COLO668 (cell line): ENCODE data around the gene FKTN.

Source experiments
- DNase-seq: peaks from one replicate; lab custom pipeline; 2025; ENCODE audit not compliant: unreplicated experiment; lab: John Stamatoyannopoulos, UW

Gene FKTN

DNA sequence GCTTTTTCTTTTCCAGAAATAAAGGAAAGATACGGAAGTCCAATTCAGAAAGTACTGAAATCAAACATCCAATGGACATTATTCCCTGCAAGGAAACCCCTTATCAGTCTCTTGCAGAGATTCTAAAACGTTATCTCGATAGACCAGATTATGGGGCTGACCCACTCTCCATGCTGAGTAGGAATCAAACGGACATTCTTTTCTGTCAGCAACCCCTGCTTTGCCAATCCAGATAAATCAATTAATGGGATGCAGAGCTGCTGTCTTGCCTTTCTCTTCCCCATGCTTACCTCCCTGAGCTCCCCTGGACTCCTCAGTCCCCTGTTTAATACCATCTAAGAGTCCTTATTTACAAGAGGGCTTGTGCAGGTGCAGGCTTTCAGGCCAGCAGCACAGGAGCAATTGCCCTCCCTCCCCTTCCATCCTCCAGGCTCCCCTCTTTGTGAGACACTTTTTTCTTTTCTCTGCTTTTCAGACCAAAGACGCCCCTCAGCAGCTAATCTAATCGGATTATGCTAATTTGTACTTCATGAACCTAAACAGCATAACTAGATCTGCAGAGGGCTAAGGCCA is 118.5 kb downstream of the FKTN start:
- no peak for DNase-seq

DNA sequence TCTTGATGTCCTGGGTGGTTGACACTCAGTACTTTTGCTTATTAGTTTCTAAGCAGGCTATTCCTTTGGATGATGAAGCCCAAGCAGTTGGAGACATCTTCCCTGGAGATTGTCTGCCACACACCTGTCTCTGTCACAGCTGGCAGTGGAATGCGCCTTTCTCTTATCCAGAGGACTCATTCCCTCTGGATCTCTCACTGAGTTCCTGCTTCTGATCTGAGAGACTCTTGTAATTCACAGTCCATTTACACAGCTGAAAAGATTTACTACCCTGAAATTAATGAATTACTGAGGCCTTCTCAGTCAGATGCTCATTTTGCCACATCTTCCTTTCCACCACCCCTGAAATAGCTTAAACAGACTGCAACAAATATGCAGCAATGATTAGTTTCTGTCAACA is 120.2 kb downstream of the FKTN start:
- DNase-seq: peak; percentile 30

DNA sequence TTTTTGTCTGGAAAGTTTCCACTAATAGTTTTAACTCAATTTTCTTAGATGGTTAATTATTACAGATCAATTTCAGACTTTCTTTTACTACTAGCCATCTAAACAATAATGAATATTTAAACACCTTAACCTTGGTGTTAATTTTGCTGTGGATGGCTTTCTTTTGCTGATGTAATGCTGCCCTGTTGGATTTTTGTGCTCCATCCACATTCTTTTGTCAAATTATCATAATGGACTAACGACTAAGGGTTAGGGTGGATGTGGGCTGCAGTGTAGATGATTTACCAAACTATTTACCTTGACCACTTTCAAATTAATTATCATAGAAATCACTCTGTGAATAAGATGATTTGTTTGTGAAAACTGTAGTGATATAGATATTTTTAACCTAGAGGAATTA is 120.8 kb downstream of the FKTN start:
- DNase-seq: no peak

- DNase-seq: peak; percentile 58
Measured at GRCh38 chr9:105679257-105680022, 121.5 kb downstream of the FKTN start.

- no peak for DNase-seq
Measured at GRCh38 chr9:105681313-105681712, 123.4 kb downstream of the FKTN start.

DNA sequence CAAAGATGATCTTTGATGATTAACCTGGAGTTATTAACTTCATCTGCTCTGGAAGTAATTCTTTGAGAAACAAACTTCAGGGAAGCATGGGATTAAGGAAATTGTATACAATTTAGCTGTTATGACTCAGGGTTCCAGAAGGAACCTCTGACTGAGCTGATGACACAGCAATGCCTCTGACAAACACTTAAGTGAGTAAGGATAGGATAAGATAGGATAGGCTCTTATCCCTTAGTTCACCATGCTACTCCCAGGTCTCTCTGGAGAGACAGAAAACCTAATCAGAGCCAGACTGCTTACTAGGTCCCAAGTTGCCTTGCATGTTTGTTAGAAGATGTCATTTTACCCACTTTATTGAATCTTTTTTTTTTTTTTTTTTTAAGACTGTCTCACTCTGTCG is 123.8 kb downstream of the FKTN start:
- no peak for DNase-seq

DNA sequence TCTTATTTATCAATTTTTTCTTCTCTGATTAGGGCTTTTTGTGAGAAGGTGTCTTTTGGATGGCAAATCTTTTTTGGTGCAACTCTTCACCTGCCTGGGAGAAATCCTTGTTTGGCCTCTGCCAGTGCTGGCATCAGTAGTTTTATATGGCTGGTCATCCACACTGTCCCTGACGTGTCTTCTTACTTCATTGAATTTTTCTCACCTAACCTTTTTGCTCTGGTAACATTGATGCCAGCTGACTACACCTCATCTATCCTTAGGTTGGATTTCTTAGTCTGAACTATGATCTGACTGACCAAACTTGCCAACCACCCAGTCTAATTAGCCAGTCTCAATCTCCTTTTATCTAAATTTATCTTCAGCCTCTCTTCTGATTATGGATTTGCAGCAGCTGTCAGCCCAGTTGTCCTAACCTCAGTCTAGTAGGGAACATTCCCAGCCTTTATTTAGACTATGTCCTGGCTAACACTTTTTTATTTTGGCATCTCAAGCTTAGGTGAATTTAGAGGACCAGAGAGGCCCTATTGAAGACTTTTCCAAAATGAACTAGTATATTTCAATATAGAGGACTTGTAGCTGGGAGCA is 125.9 kb downstream of the FKTN start:
- DNase-seq: no peak

DNA sequence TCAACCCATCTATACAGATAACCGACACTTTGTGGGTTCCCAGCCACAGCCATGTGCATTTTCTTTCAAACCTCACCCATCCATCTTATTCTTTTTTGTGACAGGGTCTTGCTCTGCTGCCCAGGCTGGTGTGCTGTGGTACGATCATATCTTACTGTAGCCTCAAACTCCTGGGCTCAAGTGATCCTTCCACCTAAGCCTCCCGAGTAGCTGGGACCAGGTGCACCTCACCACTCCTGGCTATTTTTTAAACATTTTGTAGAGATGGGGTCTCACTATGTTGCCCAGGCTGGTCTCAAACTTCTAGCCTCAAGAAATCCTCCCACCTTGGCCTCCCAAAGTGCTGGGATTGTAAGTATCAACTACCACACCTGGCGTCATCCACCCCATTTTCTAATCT is 129.0 kb downstream of the FKTN start:
- no peak for DNase-seq
